Liver (tissue), 3 donors: ENCODE results near the gene FBXL22.
A peak's percentile ranks its signal among the peaks of the same experiment; 100 is the strongest.

Source experiments
- CTCF ChIP-seq: fragments of 150-350 bp; IDR thresholded peaks from 2 replicates; pipeline ENCODE4 v1.5.1; 2017; ENCODE audit warnings: improper control_type of control experiment, low read depth, low read length; ENCODE audit not compliant: missing input control
- EGR1 ChIP-seq, 2 donors: IDR thresholded peaks; 2 replicates each; pipeline ENCODE4 v1.6.1; 2016 to 2018; ENCODE audit warnings: antibody characterized with exemption in 2 of 2, low read depth in 2 of 2
- NR2F2 ChIP-seq: IDR thresholded peaks from 2 replicates; pipeline ENCODE4 v1.6.1; 2016; ENCODE audit warnings: antibody characterized with exemption
- RAD21 ChIP-seq, 2 donors: IDR thresholded peaks; 2 replicates each; pipeline ENCODE4 v1.6.1; 2016; ENCODE audit warnings: antibody characterized with exemption in 2 of 2, mild to moderate bottlenecking in 2 of 2
- REST ChIP-seq: IDR thresholded peaks from 2 replicates; pipeline ENCODE4 v1.6.1; 2016; ENCODE audit warnings: antibody characterized with exemption, mild to moderate bottlenecking
- TAF1 ChIP-seq: conservative IDR thresholded peaks from 2 replicates; pipeline ENCODE4 v1.6.1; 2016; ENCODE audit warnings: antibody characterized with exemption, mild to moderate bottlenecking
- ZBTB33 ChIP-seq: IDR thresholded peaks from 2 replicates; pipeline ENCODE4 v1.6.1; 2016; ENCODE audit warnings: antibody characterized with exemption
- donor health status: healthy.
- donor health status: healthy.

- TF ChIP-seq CTCF (no peak), NR2F2 (no peak), EGR1 (IDR thresholded peaks at IDR 0.05; ENCODE audit: low read depth in 2 of 2) (no peak), REST (no peak), TAF1 (no peak), RAD21 (IDR thresholded peaks at IDR 0.05) (peak; percentile 31 to 47), ZBTB33 (no peak)
These were observed 9.7 kb upstream of the FBXL22 start for GRCh38 chr15:63587527-63587926.
